Fibroblast of skin of abdomen (primary cell): Measurements from ENCODE around the gene ZNF48.

Experiments used
- DNase-seq: peaks from one replicate; pipeline ENCODE4 v3.0.0-alpha.2; 2013

The ZNF48 gene

DNA sequence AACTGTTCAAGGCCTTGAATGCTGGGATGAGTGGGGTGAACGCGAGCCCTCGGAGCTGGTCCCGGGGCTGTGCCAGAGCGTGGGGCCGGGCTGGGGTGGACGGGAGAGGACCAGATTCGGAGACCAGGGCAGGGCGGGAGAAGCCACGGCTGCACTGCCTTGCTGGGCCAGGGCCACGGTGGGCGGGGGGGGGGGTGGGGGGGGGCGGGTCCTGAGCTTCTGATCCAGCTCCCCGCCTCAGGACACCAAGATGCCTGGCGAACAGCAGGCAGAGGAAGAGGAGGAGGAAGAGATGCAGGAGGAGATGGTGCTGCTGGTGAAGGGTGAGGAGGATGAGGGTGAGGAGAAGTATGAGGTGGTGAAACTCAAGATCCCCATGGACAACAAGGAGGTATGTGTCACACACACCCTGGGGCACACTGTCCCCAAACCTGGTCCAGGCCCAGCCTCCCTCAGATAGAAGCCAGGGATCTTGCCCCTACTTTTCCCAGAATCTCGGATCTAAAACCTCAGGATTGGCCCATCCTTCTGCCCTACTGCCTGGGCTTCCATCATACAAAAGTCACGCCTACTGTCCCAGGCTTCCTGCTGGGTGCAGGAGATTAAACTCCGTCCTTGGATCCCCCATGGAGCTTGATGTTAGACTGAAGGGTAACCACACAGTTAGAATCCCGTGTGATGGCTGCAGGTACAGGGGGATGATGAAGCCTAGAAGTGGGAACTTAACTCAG, 12.7 kb downstream of the ZNF48 start:
- no peak for DNase-seq

DNA sequence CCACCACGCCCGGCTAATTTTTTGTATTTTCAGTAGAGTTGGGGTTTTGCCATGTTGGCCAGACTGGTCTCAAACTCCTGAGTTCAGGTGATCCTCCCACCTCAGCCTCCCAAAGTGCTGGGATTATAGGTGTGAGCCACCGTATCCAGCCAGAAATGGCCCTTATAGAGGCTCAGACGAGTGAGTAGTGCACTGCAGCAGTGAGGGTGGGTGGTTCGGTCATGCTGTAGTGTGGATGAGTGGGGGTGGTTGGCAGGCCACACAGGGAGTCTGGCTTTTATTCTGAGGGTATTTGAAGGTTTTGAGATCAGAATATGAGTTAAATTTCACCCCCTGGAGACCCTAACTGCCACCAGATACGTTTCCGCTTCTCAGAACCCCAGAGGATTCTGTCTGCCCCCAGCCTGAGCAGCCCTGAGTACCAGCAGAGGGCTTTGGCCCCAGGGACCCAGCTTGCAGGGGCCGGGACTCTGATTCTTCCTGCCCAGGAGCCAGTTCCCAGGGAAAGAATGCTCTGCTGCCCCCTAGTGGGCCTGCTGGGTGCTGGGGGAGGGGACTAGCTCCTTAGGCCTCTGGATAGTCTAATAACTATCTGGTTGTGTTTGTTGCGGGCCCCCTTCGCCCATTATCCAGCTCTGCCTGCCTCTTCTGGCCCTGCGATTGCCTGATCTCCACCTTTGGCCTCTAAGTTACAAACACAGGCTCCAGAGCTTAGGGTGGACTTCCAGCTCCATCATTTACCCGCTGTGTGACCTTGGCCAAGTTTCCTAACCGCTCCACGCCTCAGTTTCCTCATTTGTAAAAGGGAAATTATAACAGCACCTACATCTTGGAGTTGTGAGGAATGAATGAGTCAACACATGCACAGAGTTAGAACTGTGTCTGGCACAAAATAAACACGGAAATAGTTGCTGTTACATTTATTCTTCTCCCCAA, 14.2 kb downstream of the ZNF48 start:
- DNase-seq = peak; percentile 83

DNA sequence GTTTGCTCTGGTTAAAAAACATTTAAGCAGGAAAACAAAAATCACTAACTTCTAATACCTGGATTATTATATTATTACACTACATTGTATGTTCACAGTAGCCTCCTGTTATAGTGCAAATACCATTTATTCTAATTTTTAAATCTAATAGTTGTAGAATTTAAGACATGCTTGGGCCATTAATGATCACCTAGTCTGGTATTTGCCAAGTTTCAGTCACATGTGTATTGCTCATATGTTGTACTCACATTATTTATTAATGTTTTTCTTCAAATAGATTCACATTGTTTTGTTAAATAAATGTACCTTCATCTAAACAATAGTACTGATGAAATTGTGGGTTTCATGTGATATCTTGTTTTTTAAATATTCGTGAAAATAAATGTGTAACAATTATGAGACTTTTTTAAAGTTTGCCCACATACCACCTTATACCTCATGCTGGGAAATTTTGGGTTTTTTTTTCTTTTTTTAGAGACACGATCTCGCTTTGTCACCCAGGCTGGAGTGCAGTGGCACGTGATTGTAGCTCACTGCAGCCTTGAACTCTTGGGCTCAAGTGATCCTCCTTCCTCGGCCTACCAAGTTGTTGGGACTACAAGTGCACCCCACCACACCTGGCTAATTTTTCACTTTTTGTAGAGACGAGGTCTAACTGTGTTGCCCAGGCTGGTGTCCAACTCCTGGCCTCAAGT, 18.0 kb downstream of the ZNF48 start:
- no peak for DNase-seq

- DNase-seq = no peak
These were observed 18.9 kb downstream of the ZNF48 start for GRCh38 chr16:30414159-30414558.

GRCh38 chr16:30416047-30416603, 20.9 kb downstream of the ZNF48 start:
- no peak for DNase-seq

DNA sequence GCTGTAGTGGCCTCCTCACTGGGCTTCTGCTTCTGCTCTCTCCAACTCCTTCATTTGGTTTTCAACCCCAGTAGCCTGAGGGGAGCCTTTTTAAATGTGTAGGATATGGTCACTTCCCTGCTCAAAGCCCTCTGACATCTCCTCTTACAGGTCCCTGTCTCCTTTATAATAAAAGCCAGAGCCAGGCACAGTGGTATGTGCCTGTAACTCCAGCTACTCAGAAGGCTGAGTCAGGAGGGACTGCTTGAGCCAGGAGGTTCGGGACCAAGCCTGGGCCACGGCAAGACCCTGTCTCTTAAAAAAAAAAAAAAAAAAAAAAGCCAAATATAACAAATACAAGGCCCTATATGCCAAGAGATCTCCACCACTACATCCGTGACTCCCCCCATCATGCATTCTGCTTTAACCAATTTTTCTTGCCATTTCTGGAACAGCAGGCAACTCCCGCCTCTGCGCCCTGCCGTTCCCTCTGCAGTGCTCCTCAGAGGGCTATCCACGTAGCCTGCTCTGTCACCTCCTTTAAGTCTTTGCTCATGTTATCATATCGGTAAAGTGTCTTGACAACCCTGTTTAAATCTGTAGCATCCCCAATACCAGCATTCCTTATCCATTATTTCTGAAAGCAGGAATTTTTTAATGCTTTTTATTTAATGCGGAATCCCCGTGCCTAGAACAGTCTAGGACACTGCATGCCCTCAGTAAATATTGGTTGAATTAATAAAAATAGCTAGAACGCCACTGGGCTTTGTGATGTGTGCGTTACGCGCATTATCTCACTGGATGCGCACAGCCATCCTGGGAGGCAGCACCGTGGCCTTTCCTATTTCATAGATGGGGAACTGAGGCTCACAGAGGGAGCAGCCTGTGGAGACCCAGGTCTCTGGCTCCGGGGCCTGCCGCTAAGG, 21.7 kb downstream of the ZNF48 start:
- no peak for DNase-seq

GRCh38 chr16:30417529-30418349, 22.5 kb downstream of the ZNF48 start:
- DNase-seq = peak; percentile 87

DNA sequence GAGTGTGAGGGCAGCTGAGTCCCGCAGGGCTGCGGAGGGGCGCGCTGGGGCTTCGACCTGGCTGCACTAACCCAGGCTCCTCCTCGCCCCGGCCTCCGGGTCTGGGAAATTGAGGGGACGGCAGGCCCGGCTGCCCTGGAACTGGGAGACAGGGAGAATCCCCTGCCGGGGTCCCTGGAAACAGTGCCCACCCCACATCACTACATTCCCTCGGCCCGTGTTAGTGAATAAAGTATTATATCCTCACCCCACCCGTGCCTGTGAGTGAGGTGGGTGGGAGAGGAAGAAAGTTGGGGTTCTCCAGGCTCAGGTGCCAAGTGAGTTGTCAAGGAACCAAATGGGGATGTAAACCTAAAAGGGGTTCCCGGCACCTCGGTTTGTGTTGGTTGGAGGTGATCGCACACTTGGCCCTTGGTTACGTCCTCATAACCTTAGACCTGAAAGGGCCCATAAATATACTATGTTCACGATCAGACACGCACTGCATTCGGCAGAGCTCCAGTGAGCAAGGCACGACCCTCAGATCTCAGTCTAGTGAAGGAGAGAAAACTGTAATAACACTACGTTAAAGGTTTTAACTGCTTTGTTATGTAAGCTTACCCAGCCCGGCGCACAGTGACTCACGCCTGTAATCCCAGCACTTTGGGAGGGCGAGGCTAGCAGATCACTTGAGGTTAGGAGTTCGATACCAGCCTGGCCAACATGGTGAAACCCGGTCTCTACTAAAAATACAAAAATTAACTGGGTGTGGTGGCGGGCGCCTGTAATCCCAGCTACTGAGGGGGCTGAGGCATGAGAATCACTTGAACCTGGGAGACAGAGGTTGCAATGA, 23.3 kb downstream of the ZNF48 start:
- no peak for DNase-seq

- DNase-seq = no peak
These were observed 25.8 kb downstream of the ZNF48 start for GRCh38 chr16:30421010-30421409.

DNA sequence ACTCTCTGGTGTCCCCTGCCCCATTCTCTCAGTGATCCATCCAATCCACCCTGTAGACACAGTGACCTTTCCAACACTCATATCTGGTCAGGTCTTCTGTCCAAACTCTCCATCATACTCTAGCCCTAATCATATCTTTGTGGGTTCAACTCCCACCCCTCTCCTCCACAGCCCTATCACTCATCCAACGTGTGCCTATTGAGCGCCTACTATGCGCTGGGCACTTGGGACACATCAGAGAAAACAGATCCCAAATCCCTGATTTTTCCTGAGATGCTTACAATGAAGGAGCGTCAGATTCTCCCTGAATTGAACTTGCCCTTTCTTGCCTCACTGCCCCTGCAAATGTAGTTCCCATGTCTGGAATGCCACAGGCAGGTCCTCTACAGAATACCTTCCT, 32.8 kb downstream of the ZNF48 start:
- DNase-seq = no peak

DNA sequence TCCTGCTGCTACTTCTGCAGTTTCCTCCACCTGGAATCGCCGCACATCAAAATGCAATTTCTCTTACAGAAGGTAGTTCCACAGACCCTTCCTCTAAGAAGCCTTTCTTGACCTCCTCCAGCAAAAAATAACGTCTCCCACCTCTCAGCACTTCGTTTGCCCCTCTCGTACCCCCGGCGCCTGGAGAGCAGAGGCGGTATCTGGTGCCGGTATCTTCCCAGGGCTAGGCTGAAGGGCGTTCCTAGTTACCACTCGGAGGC, 34.1 kb downstream of the ZNF48 start:
- no peak for DNase-seq

GRCh38 chr16:30429678-30430427, 34.6 kb downstream of the ZNF48 start, which contains the start of gene DCTPP1:
DCTPP1 (minus strand) TSS chr16:30430030; CDS start chr16:30429980, 50 bp downstream.
- peak; percentile 98 for DNase-seq

- peak; percentile 16 for DNase-seq
These were observed 35.3 kb downstream of the ZNF48 start for GRCh38 chr16:30430428-30430970.

DNA sequence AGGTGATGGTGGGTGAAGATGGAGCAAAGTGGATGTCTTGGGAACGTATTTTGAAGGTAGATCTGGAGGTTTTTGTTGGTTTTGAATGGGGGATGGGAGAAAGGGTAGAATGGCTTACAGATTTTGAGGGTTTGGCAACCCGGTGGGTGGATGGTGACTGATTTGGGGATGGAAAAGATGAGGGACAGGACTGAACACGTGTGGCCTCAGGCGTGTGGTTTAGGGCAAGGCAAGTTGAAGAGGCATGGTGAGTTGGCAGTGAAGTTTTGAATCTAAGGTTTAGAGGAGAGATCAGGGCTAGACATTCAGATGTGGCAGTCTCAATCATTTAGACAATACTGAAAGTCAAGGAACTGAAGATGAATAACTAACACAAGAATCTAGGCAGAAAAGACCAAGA, 39.6 kb downstream of the ZNF48 start:
- DNase-seq = no peak

DNA sequence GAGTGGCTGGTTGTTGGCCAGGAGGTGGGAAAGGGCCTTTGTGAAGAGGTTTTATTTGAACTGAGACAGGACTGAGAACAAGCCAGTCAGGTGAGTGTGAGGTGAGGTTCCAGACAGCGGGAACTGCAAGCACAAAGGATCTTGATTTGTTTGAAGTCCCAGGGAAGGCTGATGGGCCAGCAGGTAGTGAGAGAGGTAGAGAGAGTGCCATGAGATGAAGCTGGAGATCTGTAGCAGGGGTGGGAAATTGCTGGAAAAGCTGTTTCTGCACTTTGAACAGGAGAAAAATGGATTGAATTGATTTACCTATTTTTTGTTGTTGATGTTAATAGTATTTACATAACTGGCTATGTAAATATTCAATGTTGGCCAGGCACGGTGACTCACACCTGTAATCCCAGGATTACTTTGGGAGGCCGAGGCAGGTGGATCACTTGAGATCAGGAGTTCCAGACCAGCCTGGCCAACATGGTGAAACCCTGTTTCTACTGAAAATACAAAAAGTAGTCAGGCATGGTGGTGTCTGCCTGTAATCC, 42.4 kb downstream of the ZNF48 start:
- DNase-seq = no peak

DNA sequence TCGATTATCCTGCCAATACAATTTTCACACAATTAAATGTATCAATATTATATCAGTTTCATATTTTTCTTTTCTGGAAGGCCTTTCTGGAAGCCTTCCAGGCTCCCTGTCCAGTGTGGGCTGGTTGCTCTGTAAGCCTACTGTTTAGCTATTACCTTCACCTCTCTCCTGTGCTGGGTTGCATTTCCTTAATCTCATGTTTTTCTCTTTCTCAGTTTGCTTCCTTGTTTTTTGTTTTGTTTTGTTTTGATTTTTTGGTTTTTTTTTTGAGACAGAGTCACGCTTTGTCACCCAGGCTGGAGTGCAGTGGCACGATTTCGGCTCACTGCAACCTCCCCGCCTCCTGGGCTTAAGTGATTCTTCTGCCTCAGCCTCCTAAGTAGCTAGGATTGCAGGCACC, 43.6 kb downstream of the ZNF48 start:
- no peak for DNase-seq

DNA sequence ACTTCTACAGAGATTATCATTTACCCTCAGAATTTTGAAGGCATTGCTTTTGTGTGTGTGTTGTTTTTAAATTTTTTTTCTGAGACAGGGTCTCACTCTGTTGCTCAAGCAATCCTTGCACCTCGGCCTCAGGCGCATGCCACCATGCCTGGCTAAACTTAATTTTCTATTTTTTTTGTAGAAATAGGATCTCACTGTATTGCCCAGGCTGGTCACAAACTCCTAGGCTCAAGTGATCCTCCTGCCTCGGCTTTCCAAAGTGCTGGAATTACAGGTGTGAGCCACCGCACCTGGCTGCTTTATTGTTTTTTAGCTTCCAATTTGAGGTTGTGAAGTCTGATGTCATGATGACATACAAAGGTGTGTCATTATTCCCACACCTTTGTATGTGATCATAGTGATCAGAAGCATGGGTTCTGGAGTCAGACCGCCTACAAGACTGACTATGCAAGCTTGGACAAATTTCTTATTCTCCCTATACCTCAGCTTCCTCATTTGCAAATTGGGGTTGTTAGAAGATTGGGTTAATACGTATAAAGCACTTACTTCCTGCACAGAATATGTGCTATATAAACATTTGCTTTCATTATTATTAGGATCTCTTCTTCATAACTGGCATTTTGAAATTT, 44.6 kb downstream of the ZNF48 start:
- no peak for DNase-seq

DNA sequence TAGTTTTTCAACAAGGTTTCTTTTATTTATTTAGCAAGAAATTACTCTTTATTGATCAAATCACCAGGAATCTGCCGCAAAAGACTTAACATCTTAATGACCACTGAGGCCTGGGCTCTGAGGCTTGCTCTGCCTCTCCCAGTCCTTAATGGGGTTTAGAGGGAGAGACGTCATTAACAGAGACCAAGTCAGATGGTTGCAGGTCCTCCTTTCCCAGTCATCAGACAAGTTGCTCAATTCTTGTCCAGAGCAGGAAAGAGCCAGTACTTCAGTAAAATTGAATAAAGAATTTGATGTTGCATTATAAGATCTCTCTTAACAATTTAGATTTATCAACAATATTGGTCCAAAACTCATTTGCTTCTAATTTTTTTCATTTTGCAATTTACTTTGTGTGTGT, 48.4 kb downstream of the ZNF48 start:
- DNase-seq = no peak
